ENCODE measurements around the gene PTPN7. TPM values are rescaled to one million over a fixed set of nuclear protein-coding genes. Genes with fewer than 3 reads are reported as not detected.
"Not testable (repeated sequence)": the region's sequence is repeated elsewhere in the genome, so short reads cannot be mapped to it uniquely, and the experiment has no call there.

The PTPN7 gene
- 303 and 306 TPM in 2 replicates for total RNA-seq

- intact Hi-C loops (cut with micrococcal nuclease), result loop anchor here (10.0 kb wide), 1 partner anchor 844 kb away; the partner anchor contains the start of gene TMEM183A
Observed at GRCh38 chr1:202160377-202160940, at the start of gene PTPN7. PTPN7 (minus strand) TSS chr1:202160602; CDS start chr1:202159402, 1,200 bp downstream.

- intact Hi-C loops (cut with micrococcal nuclease), result no loop called here
Observed at GRCh38 chr1:202208351-202208857, 48.0 kb upstream of the PTPN7 start.

GRCh38 chr1:202207292-202207691, 46.9 kb upstream of the PTPN7 start:
- intact Hi-C loops (cut with micrococcal nuclease), result no loop called here

- intact Hi-C loops (cut with micrococcal nuclease), result no loop called here
Observed at GRCh38 chr1:202205523-202206190, 45.3 kb upstream of the PTPN7 start.

GRCh38 chr1:202204065-202204464, 43.7 kb upstream of the PTPN7 start:
- intact Hi-C loops (cut with micrococcal nuclease), result no loop called here

GRCh38 chr1:202203238-202204039, 43.0 kb upstream of the PTPN7 start:
- intact Hi-C loops (cut with micrococcal nuclease), result no loop called here

GRCh38 chr1:202202500-202203168, 42.2 kb upstream of the PTPN7 start:
- intact Hi-C loops (cut with micrococcal nuclease), result no loop called here

- intact Hi-C loops (cut with micrococcal nuclease), result no loop called here
Observed at GRCh38 chr1:202201971-202202370, 41.6 kb upstream of the PTPN7 start.

- intact Hi-C loops (cut with micrococcal nuclease), result no loop called here
Observed at GRCh38 chr1:202201266-202201665, 40.9 kb upstream of the PTPN7 start.

- intact Hi-C loops (cut with micrococcal nuclease), result no loop called here
Observed at GRCh38 chr1:202200669-202201068, 40.3 kb upstream of the PTPN7 start.

- intact Hi-C loops (cut with micrococcal nuclease), result no loop called here
Observed at GRCh38 chr1:202200112-202200548, 39.7 kb upstream of the PTPN7 start.

- intact Hi-C loops (cut with micrococcal nuclease), result no loop called here
Observed at GRCh38 chr1:202199040-202199889, 38.9 kb upstream of the PTPN7 start.

GRCh38 chr1:202198366-202198724, 37.9 kb upstream of the PTPN7 start:
- intact Hi-C loops (cut with micrococcal nuclease), result no loop called here

GRCh38 chr1:202197653-202198365, 37.4 kb upstream of the PTPN7 start:
- intact Hi-C loops (cut with micrococcal nuclease), result no loop called here

GRCh38 chr1:202194328-202194648, 33.9 kb upstream of the PTPN7 start:
- intact Hi-C loops (cut with micrococcal nuclease), result no loop called here

GRCh38 chr1:202193614-202194327, 33.4 kb upstream of the PTPN7 start, which contains the start of gene LGR6:
LGR6 (plus strand) TSS chr1:202193799; CDS start chr1:202193990, 191 bp downstream.
- intact Hi-C loops (cut with micrococcal nuclease), result loop anchor here (1.0 kb wide), 1 partner anchor 122 kb away; no protein-coding TSS in a partner anchor

GRCh38 chr1:202192770-202193613, 32.6 kb upstream of the PTPN7 start:
- intact Hi-C loops (cut with micrococcal nuclease), result loop anchor here (1.0 kb wide), 1 partner anchor 122 kb away; no protein-coding TSS in a partner anchor

- intact Hi-C loops (cut with micrococcal nuclease), result not testable (repeated sequence)
Observed at GRCh38 chr1:202191391-202191790, 31.0 kb upstream of the PTPN7 start.

Measured in T-helper 2 cell treated with Interferon-gamma antibody and Interleukin-4, amounts not matched to agents 100 ng/mL and 5 ng/mL, for 36 hours (primary cell).